ENCODE measurements around the gene UVRAG. TPM values are rescaled to one million over a fixed set of nuclear protein-coding genes. Genes with fewer than 3 reads are reported as not detected.

Gene UVRAG
- total RNA-seq, 1 donor from 2014 or later: 20.7 TPM

- no peak for TF ChIP-seq CTCF (conservative IDR thresholded peaks at IDR 0.05)
- H3K27ac Mint-ChIP-seq: no peak overlapping the region
- H3K4me3 Mint-ChIP-seq: no peak overlapping the region
- no peaks in the 10 kb centered on the region for H3K9me3 Mint-ChIP-seq
- peaks cover 5% of the 10 kb centered on the region for H3K36me3 Mint-ChIP-seq
- DNase-seq (ENCODE audit: extremely low spot score, unreplicated experiment): no peak
- H3K4me1 Mint-ChIP-seq (ENCODE audit: unreplicated experiment): peaks cover 23% of the 10 kb centered on the region
- peaks cover 10% of the 10 kb centered on the region for H3K27me3 Mint-ChIP-seq
Observed at GRCh38 chr11:76148231-76148630, 333.2 kb downstream of the UVRAG start.

- peaks cover 5% of the 10 kb centered on the region for H3K36me3 Mint-ChIP-seq
- no peak for TF ChIP-seq CTCF (conservative IDR thresholded peaks at IDR 0.05)
- DNase-seq (ENCODE audit: extremely low spot score, unreplicated experiment): no peak
- H3K9me3 Mint-ChIP-seq: no peaks in the 10 kb centered on the region
- H3K27ac Mint-ChIP-seq: no peak overlapping the region
- H3K4me1 Mint-ChIP-seq (ENCODE audit: unreplicated experiment): peaks cover 30% of the 10 kb centered on the region
- H3K27me3 Mint-ChIP-seq: peaks cover 17% of the 10 kb centered on the region
- no peak overlapping the region for H3K4me3 Mint-ChIP-seq
Observed at GRCh38 chr11:76148941-76149613, 334.1 kb downstream of the UVRAG start.

GRCh38 chr11:76149713-76150112 is 334.7 kb downstream of the UVRAG start:
- H3K4me1 Mint-ChIP-seq (ENCODE audit: unreplicated experiment): peaks cover 30% of the 10 kb centered on the region
- no peak for DNase-seq (ENCODE audit: extremely low spot score, unreplicated experiment)
- H3K9me3 Mint-ChIP-seq: no peaks in the 10 kb centered on the region
- no peak overlapping the region for H3K4me3 Mint-ChIP-seq
- H3K36me3 Mint-ChIP-seq: no peaks in the 10 kb centered on the region
- H3K27ac Mint-ChIP-seq: no peak overlapping the region
- no peak for TF ChIP-seq CTCF (conservative IDR thresholded peaks at IDR 0.05)
- H3K27me3 Mint-ChIP-seq: peaks cover 17% of the 10 kb centered on the region

GRCh38 chr11:76150141-76150540 is 335.1 kb downstream of the UVRAG start:
- H3K4me3 Mint-ChIP-seq: no peak overlapping the region
- H3K27ac Mint-ChIP-seq: no peak overlapping the region
- no peak for TF ChIP-seq CTCF (conservative IDR thresholded peaks at IDR 0.05)
- H3K4me1 Mint-ChIP-seq (ENCODE audit: unreplicated experiment): peaks cover 30% of the 10 kb centered on the region
- peaks cover 17% of the 10 kb centered on the region for H3K27me3 Mint-ChIP-seq
- H3K9me3 Mint-ChIP-seq: no peaks in the 10 kb centered on the region
- no peaks in the 10 kb centered on the region for H3K36me3 Mint-ChIP-seq
- DNase-seq (ENCODE audit: extremely low spot score, unreplicated experiment): no peak

- Mint-ChIP-seq H3K4me1 (ENCODE audit: unreplicated experiment) (peaks cover 42% of the 10 kb centered on the region), H3K9me3 (no peaks in the 10 kb centered on the region), H3K27me3 (peaks cover 20% of the 10 kb centered on the region), H3K4me3 (peak overlapping the region; percentile 71), H3K27ac (peak overlapping the region; percentile 65), H3K36me3 (no peaks in the 10 kb centered on the region)
- TF ChIP-seq CTCF (conservative IDR thresholded peaks at IDR 0.05): no peak
- DNase-seq (ENCODE audit: extremely low spot score, unreplicated experiment): no peak
Observed at GRCh38 chr11:76151556-76152085, 336.6 kb downstream of the UVRAG start.
